GM12872 (cell line): Measurements from ENCODE around the gene ZNF865.

Experiments
- CTCF ChIP-seq: IDR thresholded peaks from 3 replicates; pipeline ENCODE4 v1.5.1; 2011; ENCODE audit warnings: low read depth, mild to moderate bottlenecking, low read length, moderate library complexity; ENCODE audit not compliant: insufficient read depth

ZNF865 gene

GRCh38 chr19:55599842-55600661 is 5.4 kb upstream of the ZNF865 start, which contains the start of gene ZNF524:
TSS of gene ZNF524 (plus strand) at chr19:55600288. CDS start at chr19:55602113, 1,825 bp downstream.
- no peak for TF ChIP-seq CTCF

DNA sequence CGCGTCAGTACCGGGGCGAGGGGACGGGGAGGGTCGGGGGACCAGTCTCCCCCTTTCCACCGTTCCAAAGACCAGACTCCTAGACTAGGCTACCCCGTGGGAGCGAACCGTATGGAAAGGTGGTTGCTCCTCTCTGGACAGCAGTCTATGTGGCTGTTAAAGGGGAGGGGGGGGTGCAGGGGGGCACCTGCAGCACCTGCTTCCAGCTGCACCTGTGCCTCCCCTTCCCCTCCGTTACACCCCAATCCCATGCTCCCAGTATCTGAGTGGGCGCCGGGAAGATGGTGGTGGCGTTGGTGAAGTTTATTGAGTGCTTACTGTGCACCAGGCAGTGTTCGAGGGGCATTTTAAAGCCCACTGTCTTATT is 4.8 kb upstream of the ZNF865 start:
- no peak for TF ChIP-seq CTCF

DNA sequence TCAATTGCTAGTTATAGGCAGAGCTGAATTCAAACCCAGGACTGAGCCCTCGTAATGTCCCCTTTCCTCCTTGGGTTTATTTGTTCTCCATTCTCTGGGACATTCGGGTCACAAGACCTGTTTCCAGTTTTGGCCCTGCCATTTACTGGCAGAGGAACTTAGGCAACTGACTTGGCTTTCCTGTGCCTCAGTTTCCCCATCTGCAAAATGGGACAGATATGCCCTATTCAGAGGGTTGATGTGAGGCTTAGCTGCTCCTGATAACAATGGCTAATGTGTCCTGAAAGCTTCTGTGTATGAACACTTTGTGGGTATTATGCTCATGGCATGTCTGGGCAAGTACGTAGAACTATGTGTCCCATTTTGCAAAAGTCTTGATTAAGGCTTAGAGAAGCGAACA is 4.4 kb upstream of the ZNF865 start:
- no peak for TF ChIP-seq CTCF

- no peak for TF ChIP-seq CTCF
Observed at GRCh38 chr19:55602104-55603001, 3.1 kb upstream of the ZNF865 start.

DNA sequence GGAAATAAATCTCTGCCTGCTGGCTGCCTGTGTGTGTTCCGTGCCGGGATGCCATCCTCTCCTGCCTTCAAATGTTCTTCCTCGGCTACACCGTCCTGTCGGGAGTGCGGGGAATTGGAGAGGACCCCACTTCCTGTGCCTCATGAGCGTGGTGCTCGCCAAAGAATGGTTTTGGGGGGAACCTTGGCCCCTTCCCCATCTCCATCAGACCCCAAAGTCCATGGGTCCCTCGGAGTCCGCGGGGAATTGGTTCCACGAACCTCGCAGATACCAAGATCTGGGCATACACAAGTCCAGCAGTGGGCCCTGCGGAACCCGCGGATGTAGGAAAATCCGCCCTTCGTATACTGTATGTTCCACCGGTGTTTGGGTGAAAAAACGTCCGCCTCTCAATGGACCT is 2.3 kb upstream of the ZNF865 start:
- no peak for TF ChIP-seq CTCF

DNA sequence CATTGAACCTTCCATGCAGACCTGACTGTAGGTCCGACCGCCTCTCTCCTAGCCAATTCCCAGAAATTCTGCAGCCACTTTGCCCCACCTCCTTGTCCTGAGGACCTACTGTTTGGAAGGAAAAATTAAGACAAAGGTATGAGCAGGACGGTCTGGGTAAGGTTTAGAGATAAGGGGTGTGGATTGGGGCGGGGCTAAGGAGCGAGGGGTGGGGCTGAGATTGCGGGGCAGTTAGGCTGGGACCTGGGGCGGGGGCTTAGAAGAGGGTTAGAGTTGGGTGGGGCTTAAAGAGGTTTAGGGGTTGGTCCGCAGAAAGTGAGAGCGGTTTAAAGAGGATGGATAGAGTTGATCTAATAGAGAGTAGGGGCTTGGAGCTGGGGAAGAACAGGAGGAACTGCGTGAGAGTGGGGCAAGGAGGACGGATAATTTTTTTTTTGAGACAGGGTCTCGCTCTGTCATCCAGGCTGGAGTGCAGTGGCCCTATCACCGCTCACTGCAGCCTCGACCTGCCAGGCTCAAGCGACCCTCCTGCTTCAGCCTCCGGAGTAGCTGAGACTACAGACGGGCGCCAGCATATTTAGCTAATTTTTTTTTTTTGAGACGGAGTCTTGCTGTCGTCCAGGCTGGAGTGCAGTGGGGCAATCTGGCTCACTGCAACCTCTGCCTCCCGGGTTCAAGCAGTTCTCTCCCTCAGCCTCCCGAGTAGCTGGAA is 1.7 kb upstream of the ZNF865 start:
- no peak for TF ChIP-seq CTCF

GRCh38 chr19:55605207-55605636 is 225 bp upstream of the ZNF865 start:
- TF ChIP-seq CTCF: no peak
